K562 (cell line): ENCODE measurements around the gene NDUFAF8. TPM values are rescaled to one million over a fixed set of nuclear protein-coding genes. Genes with fewer than 3 reads are reported as not detected.
A peak's percentile ranks its signal among the peaks of the same experiment; 100 is the strongest.

Experiments used
- CREM ChIP-seq: IDR thresholded peaks from 2 replicates; pipeline ENCODE4 v1.6.1; 2014; ENCODE audit warnings: antibody characterized with exemption, low read depth
- KAT7 ChIP-seq: sonication (generic); formaldehyde crosslinking; IDR thresholded peaks from 2 replicates; pipeline ENCODE4 v1.8.0; 2022; ENCODE audit warnings: missing genetic modification reagents, mild to moderate bottlenecking, borderline replicate concordance
- KDM2B ChIP-seq: fragments of 250-450 bp; sonication (Bioruptor Pico); IDR thresholded peaks from 2 replicates; pipeline ENCODE4 v1.8.0; 2021; ENCODE audit warnings: mild to moderate bottlenecking, moderate library complexity
- MED1 ChIP-seq: sonication (generic); formaldehyde crosslinking; IDR thresholded peaks from 2 replicates; pipeline ENCODE4 v1.8.1; 2023; ENCODE audit warnings: missing genetic modification reagents, borderline replicate concordance
- MLLT1 ChIP-seq, 2 experiments: fragments of 450-650 bp; IDR thresholded peaks; 2 replicates each; pipeline ENCODE4 v1.6.1; 2016
- MNT ChIP-seq, 2 experiments: fragments of 450-650 bp; conservative IDR thresholded peaks; 2 replicates each; pipeline ENCODE4 v1.6.1; 2017; ENCODE audit warnings: mild to moderate bottlenecking in 2 of 2, moderate library complexity in 2 of 2
- PHF21A ChIP-seq: fragments of 450-650 bp; IDR thresholded peaks from 2 replicates; pipeline ENCODE4 v1.6.1; 2017; ENCODE audit warnings: low read depth, borderline replicate concordance
- POLR2A ChIP-seq: fragments of 450-650 bp; conservative IDR thresholded peaks from 2 replicates; pipeline ENCODE4 v1.6.1; 2016
- RBBP5 ChIP-seq: fragments of 200-600 bp; sonication (generic); IDR thresholded peaks from 2 replicates; pipeline ENCODE4 v1.6.1; 2012; ENCODE audit warnings: borderline replicate concordance, mild to moderate bottlenecking, low read length, control low read depth, inconsistent platforms; ENCODE audit not compliant: insufficient read depth, poor library complexity, severe bottlenecking
- ZBTB7A ChIP-seq: IDR thresholded peaks from 2 replicates; pipeline ENCODE4 v1.6.1; 2011; ENCODE audit warnings: low read depth, mild to moderate bottlenecking, low read length, moderate library complexity, borderline replicate concordance; ENCODE audit not compliant: control insufficient read depth
- ZFX ChIP-seq: sonication (generic); formaldehyde crosslinking; IDR thresholded peaks from 2 replicates; pipeline ENCODE4 v1.8.0; 2022; ENCODE audit warnings: mild to moderate bottlenecking, missing genetic modification reagents, moderate library complexity
- ZNF253 ChIP-seq: fragments of 250-450 bp; sonication (Bioruptor Pico); conservative IDR thresholded peaks from 2 replicates; pipeline ENCODE4 v1.6.1; 2021; ENCODE audit warnings: mild to moderate bottlenecking
- polyA plus RNA-seq, 8 experiments: library from polyadenylated mRNA; depleted of rRNA in 4 of 8; stranded (reverse) in 5 of 8; unstranded in 3 of 8; fragments of >200 nt; fragmentation: Nextera tagmentation in 2 of 8; fragmentation: Illumina TruSeq in 1 of 8; extraction: Ambion mirVana in 2 of 8; extraction: Trizol in 1 of 8; gene quantifications; 2 replicates each; pipeline versions ENCODE4 v1.2.1 to v1.2.3, GENCODE V29; 2011 to 2014; ENCODE audit warnings: inconsistent platforms in 1 of 8, missing spikeins in 1 of 8
- total RNA-seq, 7 experiments: library from RNA; depleted of rRNA in 6 of 7; stranded (reverse); fragments of >200 nt in 6 of 7; fragmentation: Illumina TruSeq in 2 of 7; extraction: Trizol in 2 of 7; gene quantifications; 2 replicates each; pipeline versions ENCODE4 v1.2.1 to v1.2.3, GENCODE V29; 2011 to 2021; ENCODE audit warnings: low replicate concordance in 1 of 7
- TF ChIP-seq, protein P1 (sequence below), 2 experiments: fragments of 450-650 bp in 1 of 2; sonication (generic) in 1 of 2; formaldehyde crosslinking; conservative IDR thresholded peaks; 2 replicates each; pipeline versions ENCODE4 v1.4.0 to v1.8.1; 2020 to 2022; ENCODE audit warnings: mild to moderate bottlenecking in 1 of 2, missing genetic modification reagents in 1 of 2
- TF ChIP-seq, protein P2 (sequence below): sonication (generic); formaldehyde crosslinking; IDR thresholded peaks from 2 replicates; pipeline ENCODE4 v1.8.0; 2023; ENCODE audit warnings: mild to moderate bottlenecking, missing genetic modification reagents
- TF ChIP-seq, protein P3 (sequence below): sonication (generic); formaldehyde crosslinking; IDR thresholded peaks from 2 replicates; pipeline ENCODE4 v1.8.1; 2023; ENCODE audit warnings: mild to moderate bottlenecking, missing genetic modification reagents

NDUFAF8 gene
- total and polyA plus RNA-seq, 9 of the 15 experiments (the other 6 are each of a cell fraction or from before 2014, with no cell fraction given), result 13.5 to 144 (median 90.0) TPM

GRCh38 chr17:81238815-81239713 is at the start of gene NDUFAF8, which contains the start of gene TEPSIN (continued):
- TF ChIP-seq, protein P1, sequence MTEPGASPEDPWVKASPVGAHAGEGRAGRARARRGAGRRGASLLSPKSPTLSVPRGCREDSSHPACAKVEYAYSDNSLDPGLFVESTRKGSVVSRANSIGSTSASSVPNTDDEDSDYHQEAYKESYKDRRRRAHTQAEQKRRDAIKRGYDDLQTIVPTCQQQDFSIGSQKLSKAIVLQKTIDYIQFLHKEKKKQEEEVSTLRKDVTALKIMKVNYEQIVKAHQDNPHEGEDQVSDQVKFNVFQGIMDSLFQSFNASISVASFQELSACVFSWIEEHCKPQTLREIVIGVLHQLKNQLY (CRISPR knock-in tag; conservative IDR thresholded peaks at IDR 0.05), result peak in 1 of 2 experiments; percentile 69; a peak in 1 of 4 replicates
- TF ChIP-seq POLR2A, result peak; percentile 75
- TF ChIP-seq ZFX (CRISPR knock-in tag), result peak; percentile 69
- TF ChIP-seq, protein P2, sequence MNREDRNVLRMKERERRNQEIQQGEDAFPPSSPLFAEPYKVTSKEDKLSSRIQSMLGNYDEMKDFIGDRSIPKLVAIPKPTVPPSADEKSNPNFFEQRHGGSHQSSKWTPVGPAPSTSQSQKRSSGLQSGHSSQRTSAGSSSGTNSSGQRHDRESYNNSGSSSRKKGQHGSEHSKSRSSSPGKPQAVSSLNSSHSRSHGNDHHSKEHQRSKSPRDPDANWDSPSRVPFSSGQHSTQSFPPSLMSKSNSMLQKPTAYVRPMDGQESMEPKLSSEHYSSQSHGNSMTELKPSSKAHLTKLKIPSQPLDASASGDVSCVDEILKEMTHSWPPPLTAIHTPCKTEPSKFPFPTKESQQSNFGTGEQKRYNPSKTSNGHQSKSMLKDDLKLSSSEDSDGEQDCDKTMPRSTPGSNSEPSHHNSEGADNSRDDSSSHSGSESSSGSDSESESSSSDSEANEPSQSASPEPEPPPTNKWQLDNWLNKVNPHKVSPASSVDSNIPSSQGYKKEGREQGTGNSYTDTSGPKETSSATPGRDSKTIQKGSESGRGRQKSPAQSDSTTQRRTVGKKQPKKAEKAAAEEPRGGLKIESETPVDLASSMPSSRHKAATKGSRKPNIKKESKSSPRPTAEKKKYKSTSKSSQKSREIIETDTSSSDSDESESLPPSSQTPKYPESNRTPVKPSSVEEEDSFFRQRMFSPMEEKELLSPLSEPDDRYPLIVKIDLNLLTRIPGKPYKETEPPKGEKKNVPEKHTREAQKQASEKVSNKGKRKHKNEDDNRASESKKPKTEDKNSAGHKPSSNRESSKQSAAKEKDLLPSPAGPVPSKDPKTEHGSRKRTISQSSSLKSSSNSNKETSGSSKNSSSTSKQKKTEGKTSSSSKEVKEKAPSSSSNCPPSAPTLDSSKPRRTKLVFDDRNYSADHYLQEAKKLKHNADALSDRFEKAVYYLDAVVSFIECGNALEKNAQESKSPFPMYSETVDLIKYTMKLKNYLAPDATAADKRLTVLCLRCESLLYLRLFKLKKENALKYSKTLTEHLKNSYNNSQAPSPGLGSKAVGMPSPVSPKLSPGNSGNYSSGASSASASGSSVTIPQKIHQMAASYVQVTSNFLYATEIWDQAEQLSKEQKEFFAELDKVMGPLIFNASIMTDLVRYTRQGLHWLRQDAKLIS (CRISPR knock-in tag), result no peak; the same call in 1 of the 2 replicates
- TF ChIP-seq, protein P3, sequence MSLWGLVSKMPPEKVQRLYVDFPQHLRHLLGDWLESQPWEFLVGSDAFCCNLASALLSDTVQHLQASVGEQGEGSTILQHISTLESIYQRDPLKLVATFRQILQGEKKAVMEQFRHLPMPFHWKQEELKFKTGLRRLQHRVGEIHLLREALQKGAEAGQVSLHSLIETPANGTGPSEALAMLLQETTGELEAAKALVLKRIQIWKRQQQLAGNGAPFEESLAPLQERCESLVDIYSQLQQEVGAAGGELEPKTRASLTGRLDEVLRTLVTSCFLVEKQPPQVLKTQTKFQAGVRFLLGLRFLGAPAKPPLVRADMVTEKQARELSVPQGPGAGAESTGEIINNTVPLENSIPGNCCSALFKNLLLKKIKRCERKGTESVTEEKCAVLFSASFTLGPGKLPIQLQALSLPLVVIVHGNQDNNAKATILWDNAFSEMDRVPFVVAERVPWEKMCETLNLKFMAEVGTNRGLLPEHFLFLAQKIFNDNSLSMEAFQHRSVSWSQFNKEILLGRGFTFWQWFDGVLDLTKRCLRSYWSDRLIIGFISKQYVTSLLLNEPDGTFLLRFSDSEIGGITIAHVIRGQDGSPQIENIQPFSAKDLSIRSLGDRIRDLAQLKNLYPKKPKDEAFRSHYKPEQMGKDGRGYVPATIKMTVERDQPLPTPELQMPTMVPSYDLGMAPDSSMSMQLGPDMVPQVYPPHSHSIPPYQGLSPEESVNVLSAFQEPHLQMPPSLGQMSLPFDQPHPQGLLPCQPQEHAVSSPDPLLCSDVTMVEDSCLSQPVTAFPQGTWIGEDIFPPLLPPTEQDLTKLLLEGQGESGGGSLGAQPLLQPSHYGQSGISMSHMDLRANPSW (CRISPR knock-in tag), result no peak; the same call in 1 of the 2 replicates
- TF ChIP-seq CREM, result peak; percentile 78
- TF ChIP-seq ZBTB7A, result peak; percentile 72; the same call in 1 of the 2 replicates
- peak; percentile 79 to 92 for TF ChIP-seq MNT (conservative IDR thresholded peaks at IDR 0.05)
- TF ChIP-seq KDM2B (CRISPR knock-in tag), result no peak
- peak; percentile 32; the same call in 1 of the 2 replicates for TF ChIP-seq KAT7 (CRISPR knock-in tag)
- no peak for TF ChIP-seq MED1 (CRISPR knock-in tag)
- TF ChIP-seq PHF21A, result no peak
- peak in 1 of 2 experiments; percentile 100; a peak in 2 of 4 replicates for TF ChIP-seq MLLT1 (IDR thresholded peaks at IDR 0.05)
- TF ChIP-seq RBBP5, result peak; percentile 95
- TF ChIP-seq ZNF253, result no peak
